Psoas muscle (tissue), 8 donors: Measurements from ENCODE around the gene ANGPT4. TPM values are rescaled to one million over a fixed set of nuclear protein-coding genes. Genes with fewer than 3 reads are reported as not detected.

Experiments
- ATAC-seq, 4 donors: fragments of 200-7000 bp; cut with Tn5 transposase; one replicate each; pipeline ENCODE4 v1.9.1; 2020; ENCODE audit warnings: moderate library complexity in 3 of 4, mild to moderate bottlenecking in 2 of 4
- DNase-seq, 2 donors: peaks; one replicate each; pipeline ENCODE4 v3.0.0-alpha.2; 2020
- H3K27ac ChIP-seq: fragments of 200-600 bp; one replicate; pipeline ENCODE4 v1.8.0; 2022
- H3K27me3 ChIP-seq, 3 donors: fragments of 200-600 bp in 1 of 3; one replicate each; pipeline versions ENCODE4 v1.6.1 to v1.8.0; 2013 to 2022; ENCODE audit warnings: low read length in 2 of 3, mild to moderate bottlenecking in 2 of 3, moderate library complexity in 1 of 3; ENCODE audit not compliant: insufficient read depth in 3 of 3
- H3K36me3 ChIP-seq, 2 donors: fragments of 200-600 bp in 1 of 2; one replicate each; pipeline versions ENCODE4 v1.6.1 to v1.8.0; 2013 to 2022; ENCODE audit warnings: low read depth in 1 of 2, mild to moderate bottlenecking in 1 of 2, moderate library complexity in 1 of 2; ENCODE audit not compliant: insufficient read depth in 1 of 2
- H3K4me1 ChIP-seq: fragments of 200-600 bp; one replicate; pipeline ENCODE4 v1.8.0; 2022
- H3K4me3 ChIP-seq: fragments of 200-600 bp; one replicate; pipeline ENCODE4 v1.8.0; 2022; ENCODE audit warnings: mild to moderate bottlenecking
- H3K9me3 ChIP-seq: fragments of 200-600 bp; one replicate; pipeline ENCODE4 v1.8.0; 2022
- WGBS, 3 donors: extraction: QIAGEN DNeasy Blood & Tissue Kit; methylation state at CpG; one replicate each; pipeline versions ENCODE4 v1.1.6 to v1.1.7; 2013; 5-methylcytosine and 5-hydroxymethylcytosine counted together
- intact Hi-C, 2 donors: fragments of 100-400 bp; cut with DNase I; formaldehyde crosslinking; loops; one replicate each; pipeline versions ENCODE4 v1.11.0 to v1.14.2; 2022
- polyA plus RNA-seq, 3 donors: library from polyadenylated mRNA; stranded (reverse); fragments of 200-250 nt; gene quantifications; one replicate each; pipeline ENCODE4 v1.2.3, GENCODE V29; 2013
- total RNA-seq, 4 donors: library from RNA; stranded (reverse); fragmentation: NEBNext Ultra II Directional in 2 of 4; extraction: Animal tissue kit (Norgen Biotek cat#: 25700) in 2 of 4; gene quantifications; one replicate each; pipeline versions ENCODE4 v1.2.1 to v1.2.4, GENCODE V29; 2021 to 2023
- TF ChIP-seq, protein P1 (sequence below): fragments of 200-600 bp; IDR thresholded peaks from one replicate; pipeline ENCODE4 v1.8.0; 2022; ENCODE audit warnings: antibody characterized with exemption
- donor health status: healthy with polysubstance abuse.
- donor health status: DM: no; HTN: no; CAD: no; lungs with moderate emphysema.
- donor health status: Bipolar disorder and iron deficiency.
- donor health status: healthy.
- donor health status: DM: yes; HTN: yes; CAD: no.
- donor health status: DM: no; HTN: no; CAD: no.
- donor health status: DM: no; HTN: no; CAD: no.
- donor health status: DM: yes; HTN: yes; CAD: no.

Gene ANGPT4
- total and polyA plus RNA-seq, 7 donors: 0.03 to 0.14 (median 0.06) TPM; not detected in 2

DNA sequence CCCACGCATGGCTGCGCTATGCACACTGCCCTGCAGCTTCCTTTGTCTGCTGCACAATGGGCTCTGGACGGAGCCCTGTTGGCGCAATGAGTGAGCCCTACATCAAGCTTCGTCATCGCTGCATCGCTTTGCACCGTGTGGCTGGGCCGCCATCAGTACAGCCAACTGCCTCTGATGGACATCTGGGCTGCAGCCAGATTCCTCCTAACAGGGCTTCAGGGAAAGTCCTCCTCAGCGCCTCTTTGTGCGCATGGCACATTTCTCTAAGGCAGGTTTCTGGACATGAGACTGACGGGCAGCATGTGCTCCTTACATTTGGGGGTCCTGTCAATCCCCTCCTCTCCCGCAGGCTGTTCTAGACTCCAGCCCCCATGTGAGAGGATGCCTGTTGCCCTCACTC is 29.7 kb upstream of the ANGPT4 start:
- intact Hi-C loops: no loop called here
- TF ChIP-seq, protein P1, sequence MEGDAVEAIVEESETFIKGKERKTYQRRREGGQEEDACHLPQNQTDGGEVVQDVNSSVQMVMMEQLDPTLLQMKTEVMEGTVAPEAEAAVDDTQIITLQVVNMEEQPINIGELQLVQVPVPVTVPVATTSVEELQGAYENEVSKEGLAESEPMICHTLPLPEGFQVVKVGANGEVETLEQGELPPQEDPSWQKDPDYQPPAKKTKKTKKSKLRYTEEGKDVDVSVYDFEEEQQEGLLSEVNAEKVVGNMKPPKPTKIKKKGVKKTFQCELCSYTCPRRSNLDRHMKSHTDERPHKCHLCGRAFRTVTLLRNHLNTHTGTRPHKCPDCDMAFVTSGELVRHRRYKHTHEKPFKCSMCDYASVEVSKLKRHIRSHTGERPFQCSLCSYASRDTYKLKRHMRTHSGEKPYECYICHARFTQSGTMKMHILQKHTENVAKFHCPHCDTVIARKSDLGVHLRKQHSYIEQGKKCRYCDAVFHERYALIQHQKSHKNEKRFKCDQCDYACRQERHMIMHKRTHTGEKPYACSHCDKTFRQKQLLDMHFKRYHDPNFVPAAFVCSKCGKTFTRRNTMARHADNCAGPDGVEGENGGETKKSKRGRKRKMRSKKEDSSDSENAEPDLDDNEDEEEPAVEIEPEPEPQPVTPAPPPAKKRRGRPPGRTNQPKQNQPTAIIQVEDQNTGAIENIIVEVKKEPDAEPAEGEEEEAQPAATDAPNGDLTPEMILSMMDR: no peak
- Histone ChIP-seq H3K27ac (no peak overlapping the region), H3K4me3 (no peak overlapping the region), H3K36me3 (no peaks in the 10 kb centered on the region), H3K9me3 (no peaks in the 10 kb centered on the region), H3K27me3 (peaks cover 0 to 8% (median 2%) of the 10 kb centered on the region in 3 donors), H3K4me1 (no peaks in the 10 kb centered on the region)
- DNase-seq: no peak
- no peak for ATAC-seq
- 88 to 92% (median 89%) methylated on average over 13 of the region's 13 CpGs for WGBS, 3 donors

DNA sequence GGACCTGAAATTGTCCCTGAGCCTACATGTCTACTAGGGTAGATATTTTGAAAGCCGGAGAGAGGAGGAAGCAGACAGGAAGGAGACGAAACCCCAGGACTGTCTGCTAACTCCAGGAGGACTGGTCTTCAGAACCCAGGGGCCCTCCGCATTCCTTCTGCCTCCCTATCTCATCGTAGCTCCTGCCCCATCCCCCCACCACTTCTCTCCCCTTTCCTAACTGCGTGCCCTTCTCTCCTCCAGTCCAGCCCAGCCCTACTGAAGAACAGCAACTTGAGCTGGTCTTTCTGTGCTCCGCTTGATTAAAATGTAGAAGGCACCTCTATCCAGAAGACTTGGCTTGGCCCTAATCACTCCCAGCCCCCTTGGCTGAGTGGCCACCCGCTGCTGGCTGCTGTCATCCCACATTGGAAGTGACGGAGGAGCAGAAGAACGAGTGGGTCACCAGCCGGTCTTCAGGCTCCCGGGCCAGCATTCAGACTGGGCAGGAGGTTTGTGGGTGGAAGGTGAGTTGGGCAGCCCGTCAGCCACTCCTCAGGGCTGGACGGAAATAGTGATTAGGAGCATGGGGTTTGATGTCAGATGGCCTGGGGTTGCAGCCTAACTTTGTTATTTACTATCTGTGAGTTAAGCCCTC is 28.8 kb upstream of the ANGPT4 start:
- no peak for DNase-seq
- Histone ChIP-seq H3K27me3 (peaks cover 0 to 8% (median 2%) of the 10 kb centered on the region in 3 donors), H3K4me1 (no peaks in the 10 kb centered on the region), H3K27ac (no peak overlapping the region), H3K9me3 (no peaks in the 10 kb centered on the region), H3K4me3 (no peak overlapping the region), H3K36me3 (no peaks in the 10 kb centered on the region)
- TF ChIP-seq, protein P1: no peak
- intact Hi-C loops: no loop called here
- WGBS, 3 donors: 57 to 64% (median 61%) methylated on average over 13 of the region's 13 CpGs
- ATAC-seq: no peak

DNA sequence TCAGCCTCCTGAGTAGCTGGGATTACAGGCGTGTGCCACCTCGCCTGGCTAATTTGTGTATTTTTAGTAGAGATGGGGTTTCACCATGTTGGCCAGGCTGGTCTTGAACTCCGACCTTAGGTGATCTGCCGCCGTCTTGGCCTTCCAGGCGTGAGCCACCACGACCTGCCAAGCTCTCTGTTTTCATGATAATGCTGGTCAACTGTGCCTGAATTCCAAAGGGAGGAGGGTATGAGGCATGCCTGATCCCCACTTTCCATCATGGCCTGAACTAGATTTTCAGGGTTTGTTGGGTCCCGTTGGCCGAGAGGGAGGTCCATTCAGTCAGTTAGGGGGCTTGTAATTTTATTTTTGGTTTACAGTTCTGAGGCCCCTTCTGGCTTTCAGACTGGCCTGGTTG is 28.0 kb upstream of the ANGPT4 start:
- H3K36me3 ChIP-seq: no peaks in the 10 kb centered on the region
- ATAC-seq: no peak
- H3K27ac ChIP-seq: no peak overlapping the region
- no peak for DNase-seq
- no peak overlapping the region for H3K4me3 ChIP-seq
- H3K27me3 ChIP-seq: peaks cover 0 to 8% (median 2%) of the 10 kb centered on the region in 3 donors
- WGBS, 3 donors: 78 to 82% (median 82%) methylated on average over 9 of the region's 9 CpGs
- H3K4me1 ChIP-seq: no peaks in the 10 kb centered on the region
- TF ChIP-seq, protein P1: no peak
- intact Hi-C loops: no loop called here
- no peaks in the 10 kb centered on the region for H3K9me3 ChIP-seq

DNA sequence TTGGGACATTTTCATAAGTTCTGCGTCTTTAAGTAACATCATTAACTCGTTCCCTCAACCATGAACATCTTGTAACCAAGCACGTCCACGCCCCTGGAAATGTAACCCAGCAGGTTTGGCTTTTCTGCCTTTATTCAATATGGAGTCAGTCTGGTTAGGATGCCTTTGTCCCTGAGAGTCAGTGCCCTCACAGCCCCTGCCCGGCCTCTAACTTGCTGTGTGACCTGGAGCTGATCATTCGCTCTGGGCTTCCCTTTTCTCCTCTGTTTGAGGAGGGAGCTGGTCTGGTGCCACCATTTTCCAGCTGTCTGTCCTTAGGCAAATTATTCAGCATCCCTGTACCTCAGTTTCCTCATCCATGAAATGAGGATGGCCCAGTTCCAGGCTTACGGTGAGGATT is 26.5 kb upstream of the ANGPT4 start:
- H3K36me3 ChIP-seq: no peaks in the 10 kb centered on the region
- TF ChIP-seq, protein P1: no peak
- 69 to 78% (median 73%) methylated on average over 7 of the region's 7 CpGs for WGBS, 3 donors
- intact Hi-C loops: no loop called here
- no peak overlapping the region for H3K4me3 ChIP-seq
- no peaks in the 10 kb centered on the region for H3K4me1 ChIP-seq
- DNase-seq (no peak), ATAC-seq (no peak)
- no peaks in the 10 kb centered on the region for H3K9me3 ChIP-seq
- H3K27ac ChIP-seq: no peak overlapping the region
- peaks cover 0 to 2% (median 2%) of the 10 kb centered on the region in 3 donors for H3K27me3 ChIP-seq

DNA sequence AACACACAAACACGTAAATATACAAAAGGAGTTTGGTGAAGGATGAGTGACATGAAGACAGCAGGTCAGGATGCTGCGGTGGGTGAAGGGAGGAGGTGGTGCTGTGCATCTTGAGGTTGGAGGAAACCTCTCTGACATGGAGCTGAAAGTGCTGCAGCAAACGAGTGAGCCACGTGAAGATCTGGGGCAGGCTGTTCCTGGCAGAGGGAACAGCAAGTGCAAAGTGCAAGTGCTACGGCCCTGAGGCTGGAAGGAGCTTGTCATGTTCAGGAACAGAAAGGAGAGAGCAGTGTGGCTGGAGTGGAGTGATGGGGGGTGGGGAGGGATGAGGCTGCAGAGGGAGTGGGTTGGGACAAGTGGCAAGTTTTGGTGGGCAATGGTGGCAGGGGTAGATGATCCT is 24.8 kb upstream of the ANGPT4 start:
- WGBS, 3 donors: 70 to 73% (median 70%) methylated on average over 5 of the region's 5 CpGs
- no peak for ATAC-seq
- no peaks in the 10 kb centered on the region for H3K27me3 ChIP-seq
- no peaks in the 10 kb centered on the region for H3K36me3 ChIP-seq
- TF ChIP-seq, protein P1: no peak
- no peak overlapping the region for H3K27ac ChIP-seq
- intact Hi-C loops: no loop called here
- no peaks in the 10 kb centered on the region for H3K9me3 ChIP-seq
- no peak for DNase-seq
- no peaks in the 10 kb centered on the region for H3K4me1 ChIP-seq
- no peak overlapping the region for H3K4me3 ChIP-seq
